Effector CD4-positive, alpha-beta T cell (primary cell): ENCODE results near the gene NOS1AP.

ENCODE experiments used
- DNase-seq: peaks from one replicate; pipeline ENCODE4 v3.0.0-alpha.2; 2020

The NOS1AP gene

DNA sequence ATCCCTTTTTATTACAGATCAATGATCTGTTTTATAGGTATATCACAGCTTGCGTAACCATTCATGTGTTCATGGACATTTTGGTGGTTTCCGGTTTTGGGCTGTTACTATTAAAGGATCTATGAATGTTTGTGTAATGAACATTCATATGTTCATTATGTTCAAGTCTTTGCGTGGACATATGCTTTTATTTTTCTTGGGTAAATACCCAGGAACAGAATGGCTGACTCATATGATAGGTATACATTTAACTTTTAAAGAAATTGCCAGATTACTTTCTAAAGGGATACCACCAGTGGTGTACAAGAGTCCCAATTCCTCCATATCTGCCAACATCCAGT is 233.5 kb downstream of the NOS1AP start:
- no peak for DNase-seq

DNA sequence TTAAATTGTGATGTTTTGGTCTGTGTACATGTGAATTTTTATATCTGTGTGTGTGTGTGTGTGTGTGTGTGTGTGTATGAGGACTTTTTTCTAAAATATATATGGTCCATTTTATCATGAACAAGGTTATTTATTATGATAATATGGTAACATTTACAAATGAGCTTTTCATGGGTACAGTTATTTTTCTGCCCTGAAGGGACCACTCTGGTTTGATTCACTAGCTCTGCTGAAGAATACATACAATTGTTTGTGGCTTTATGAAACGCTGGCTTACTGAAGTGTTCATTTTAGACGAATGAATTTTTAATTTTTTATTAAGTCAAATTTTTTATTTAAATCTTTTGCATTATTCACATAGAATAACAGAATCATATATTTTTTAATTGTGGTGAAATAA is 235.2 kb downstream of the NOS1AP start:
- no peak for DNase-seq

DNA sequence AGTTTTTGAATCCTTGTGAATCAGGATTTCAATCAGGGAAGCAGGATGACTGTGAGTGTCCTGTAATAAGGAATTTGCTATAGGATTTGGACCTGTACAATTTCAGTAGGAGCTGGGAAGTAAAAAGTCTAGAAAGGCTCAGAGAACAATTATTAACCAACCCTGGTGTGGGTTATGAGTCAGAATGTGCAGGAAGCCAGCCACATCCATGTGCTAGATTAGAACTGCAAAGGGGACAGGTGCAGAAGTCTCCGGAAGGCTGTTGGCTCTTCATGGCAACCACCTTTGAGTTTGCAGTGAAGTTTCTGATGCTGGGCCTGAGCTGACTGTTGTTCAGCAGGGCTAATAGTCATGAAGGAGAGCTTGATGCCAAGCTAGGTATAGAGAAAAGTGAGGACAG is 236.5 kb downstream of the NOS1AP start:
- DNase-seq = no peak

DNA sequence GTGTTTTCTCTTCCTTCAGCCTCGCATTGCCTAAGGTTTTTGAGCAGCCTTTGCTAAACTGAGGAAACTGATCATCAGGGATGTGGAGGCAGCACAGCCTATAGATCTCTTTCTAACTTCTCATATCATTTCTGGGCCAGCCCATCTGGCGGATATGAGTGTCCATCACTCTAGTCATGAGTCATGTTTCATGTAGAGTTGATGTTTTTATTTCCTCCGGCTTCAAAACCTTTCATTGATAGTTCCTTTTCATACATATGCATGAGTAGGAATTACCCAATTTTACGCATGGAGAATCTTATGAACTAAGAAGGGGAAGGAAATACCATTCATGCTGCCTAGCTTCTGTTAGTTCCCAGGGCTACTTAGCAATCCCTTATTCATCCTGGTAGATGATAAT is 240.8 kb downstream of the NOS1AP start:
- DNase-seq = no peak

DNA sequence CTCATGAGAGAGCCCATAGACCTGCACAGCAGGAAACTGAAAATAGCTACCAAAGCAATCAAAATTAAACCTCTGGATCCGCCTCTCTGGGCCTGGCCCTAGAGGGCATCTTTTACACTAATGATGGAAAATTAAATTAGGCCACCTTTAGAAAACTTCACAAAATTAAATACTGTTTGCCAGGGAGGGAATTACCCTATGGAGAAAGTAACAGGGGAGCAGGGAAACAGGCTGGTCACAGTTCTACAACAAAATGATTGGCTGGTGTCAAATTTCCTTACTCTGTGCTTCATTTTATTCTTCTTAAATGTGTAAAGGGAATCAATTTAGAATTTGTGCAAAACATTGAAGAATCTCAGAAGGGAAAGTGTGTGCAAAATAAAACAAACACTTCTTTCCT is 244.7 kb downstream of the NOS1AP start:
- no peak for DNase-seq

DNA sequence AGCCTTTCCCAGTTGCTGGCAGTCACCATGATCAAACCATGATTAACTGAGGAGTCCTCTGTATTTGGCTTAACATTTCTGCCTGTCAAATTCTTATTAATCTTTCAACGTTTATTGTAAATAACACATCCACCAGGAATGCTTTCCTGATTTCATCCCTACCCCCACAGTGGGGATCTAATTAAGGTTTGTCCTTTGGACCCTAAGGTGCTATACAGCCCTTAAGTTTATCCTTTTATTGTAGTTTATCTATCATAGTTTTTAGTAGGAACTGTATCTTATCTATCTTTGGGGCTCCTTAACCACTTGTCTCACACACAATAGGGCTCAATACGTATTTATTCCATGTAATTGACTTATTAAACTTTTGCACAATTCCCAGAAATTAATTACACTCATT is 246.2 kb downstream of the NOS1AP start:
- no peak for DNase-seq

DNA sequence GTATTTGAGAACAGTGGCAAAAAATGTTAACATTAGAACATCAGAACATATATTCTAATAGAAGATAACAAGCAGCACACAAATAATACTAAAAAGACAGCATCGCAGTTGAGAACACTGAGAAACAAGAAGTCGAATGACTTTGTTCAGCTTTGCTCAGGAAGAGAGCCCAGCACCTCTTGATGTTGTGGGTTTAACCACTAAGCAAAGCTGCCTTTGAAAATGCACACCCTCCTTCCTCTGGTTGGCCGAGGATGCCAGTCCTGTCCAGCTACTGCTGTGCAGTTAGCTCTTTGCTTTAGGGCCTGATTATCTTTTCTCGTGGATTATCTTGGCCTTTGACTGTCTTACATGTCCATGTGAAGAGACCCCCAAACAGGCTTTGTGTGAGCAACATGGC is 246.7 kb downstream of the NOS1AP start:
- no peak for DNase-seq

DNA sequence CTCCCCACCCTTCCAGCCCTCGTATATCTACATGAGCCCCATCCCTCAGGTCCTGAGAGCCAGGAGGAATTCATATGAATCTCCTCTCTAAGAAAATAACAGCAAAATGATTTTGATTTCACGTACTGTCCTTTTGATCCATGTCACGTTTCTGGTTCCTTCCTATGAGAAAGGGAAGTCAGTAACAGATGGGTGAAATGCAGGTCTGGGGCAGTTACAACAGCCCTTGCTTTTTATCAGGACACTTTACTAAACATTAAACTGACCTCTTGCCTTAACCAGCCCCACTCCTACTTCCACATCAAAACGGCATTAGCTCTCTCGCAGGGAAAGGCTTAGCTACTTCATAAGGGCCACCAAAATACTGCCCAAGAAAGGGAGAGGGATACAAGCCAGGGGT is 248.1 kb downstream of the NOS1AP start:
- DNase-seq = no peak

DNA sequence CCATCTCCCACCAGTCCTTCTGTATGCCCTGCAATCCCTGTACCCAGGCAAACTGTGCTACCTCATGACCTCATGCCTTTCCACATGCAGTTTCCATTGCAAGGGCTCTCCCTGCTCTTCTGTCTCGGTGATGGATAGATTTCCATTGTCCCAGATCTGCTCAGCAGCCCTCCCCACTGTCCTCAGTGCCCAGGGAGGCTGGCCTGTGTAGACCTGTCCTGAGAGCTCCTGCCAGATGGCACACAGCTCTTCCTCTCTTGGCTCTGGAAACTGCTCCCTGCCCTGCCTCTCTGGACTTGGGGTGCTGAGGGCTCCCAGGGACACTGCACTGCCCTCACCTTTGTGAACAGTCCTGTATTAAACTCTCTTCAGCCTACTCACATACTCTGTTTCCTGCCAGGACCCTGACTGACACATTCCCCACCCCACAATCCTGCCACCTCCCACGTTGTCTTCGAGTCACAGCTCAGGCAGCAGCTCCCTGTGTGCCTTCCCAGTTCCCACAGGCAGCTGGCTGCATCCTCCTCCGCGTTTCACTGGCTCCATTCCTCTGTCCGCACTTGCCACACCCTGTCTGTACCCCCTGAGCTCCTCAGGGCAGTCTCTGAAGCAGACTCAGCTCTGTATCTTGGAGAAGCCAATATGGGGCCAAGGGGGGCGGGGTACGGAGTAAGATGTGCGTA is 250.1 kb downstream of the NOS1AP start:
- DNase-seq = no peak

DNA sequence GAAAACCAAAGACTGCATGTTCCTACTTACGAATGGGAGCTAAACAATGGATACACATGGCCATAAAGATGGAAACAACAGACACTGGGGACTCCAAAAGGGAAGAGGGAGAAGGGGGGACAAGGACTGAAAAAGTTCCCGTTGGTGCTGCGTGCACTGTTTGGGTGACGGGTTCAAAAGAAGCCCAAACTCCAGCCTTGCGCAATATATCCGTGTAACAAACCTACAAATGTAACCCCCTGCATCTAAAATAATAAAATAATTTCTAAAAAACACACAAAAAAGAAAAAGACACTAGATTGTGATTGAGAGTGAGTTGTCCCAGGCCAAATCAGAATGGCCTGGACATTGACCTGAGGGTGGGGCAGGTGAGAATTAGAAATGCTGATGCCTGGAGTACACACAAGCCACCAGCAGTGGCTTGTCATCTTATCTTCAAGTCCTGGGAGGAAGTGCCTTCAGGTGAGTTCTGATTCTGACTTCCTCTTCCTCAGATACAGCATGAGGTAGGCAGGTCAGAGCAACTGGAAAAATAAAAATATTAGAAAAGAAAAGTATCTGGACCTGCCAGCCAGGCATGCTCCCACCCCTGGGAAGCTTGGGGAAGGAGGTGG is 252.4 kb downstream of the NOS1AP start:
- no peak for DNase-seq

DNA sequence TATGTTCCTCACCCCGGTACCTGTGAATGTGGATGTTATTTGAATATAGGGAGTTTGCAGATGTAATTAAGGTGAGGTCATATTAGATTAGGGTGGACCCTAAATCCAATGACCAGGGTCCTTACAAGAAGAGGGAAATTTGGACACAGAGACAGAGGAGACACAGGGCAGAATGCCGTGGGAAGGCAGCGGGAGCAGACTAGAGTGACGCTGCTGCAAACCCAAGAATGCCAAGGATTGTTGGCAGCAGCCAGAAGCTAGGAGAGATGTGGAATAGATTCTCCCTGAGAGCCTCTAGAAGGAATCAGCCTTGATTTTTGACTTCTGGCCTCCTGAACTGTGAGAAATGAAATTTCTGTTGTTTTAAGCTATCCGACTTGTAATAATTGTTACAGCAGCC is 253.5 kb downstream of the NOS1AP start:
- no peak for DNase-seq

DNA sequence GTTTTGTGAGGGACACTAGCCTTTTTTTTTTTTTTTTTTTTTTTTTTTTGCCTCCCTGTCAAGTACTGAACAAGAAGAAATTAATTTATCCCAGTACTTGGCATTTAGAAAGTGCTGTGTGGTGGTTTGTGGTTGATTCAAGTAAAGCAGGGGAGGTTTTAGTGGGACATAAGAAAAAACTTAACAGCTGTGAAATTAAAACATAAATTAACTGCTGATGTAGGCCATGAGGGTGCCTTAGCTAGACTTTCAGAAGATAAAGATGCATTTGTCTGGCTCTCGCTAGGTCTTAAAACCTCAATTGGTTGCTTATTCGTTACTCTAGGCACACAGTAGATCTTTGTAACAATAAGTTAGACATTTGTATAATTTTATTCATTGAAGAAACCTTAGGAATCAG is 254.9 kb downstream of the NOS1AP start:
- DNase-seq = no peak

DNA sequence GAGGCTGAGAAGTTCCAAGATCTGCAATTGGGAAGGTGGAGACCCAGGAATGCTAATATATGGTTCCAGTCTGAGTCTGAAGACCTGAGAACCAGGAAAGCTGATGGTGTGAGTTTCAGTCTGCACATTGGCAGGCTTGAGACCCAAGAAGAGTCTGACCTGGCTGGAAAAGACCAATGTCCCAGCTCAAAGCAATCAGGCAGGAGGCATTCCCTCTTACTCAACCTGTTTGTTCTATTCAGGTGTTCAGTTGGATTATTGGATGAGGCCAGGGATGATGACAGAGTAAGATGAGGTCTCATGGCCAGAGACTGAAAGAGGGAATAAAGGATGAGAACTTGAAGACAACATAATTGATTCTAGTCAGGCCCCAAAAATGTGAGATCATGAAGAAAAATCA is 257.1 kb downstream of the NOS1AP start:
- no peak for DNase-seq

DNA sequence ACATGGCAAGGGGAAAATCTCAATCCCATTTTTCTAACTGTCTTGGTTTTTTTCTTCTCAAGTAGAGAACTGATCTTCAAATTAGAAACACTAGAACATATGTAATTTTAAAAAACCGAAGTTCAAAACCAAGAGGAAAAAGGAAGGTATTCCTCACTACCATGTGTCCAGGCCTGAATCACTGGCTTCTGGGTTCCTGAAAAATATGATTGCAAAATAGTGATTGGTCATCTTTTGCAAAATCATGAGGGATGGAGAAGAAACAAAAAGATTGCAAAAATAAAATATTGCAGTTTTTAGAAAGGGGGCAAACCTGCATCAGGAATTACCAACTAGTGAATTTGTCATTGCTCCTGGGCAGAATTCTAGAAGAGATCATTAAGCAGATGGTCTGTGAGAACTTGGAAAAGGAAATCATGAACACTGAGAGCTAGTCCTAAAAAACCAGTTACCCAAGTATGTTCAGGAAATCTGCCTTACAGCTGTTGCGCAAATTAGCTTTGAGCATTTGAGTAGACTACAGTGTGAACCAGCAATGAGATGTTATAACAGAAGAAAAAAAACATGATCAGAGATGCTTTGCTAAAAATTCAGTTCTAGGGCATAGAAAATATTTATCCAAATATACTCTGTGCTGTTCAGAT is 257.8 kb downstream of the NOS1AP start:
- no peak for DNase-seq

DNA sequence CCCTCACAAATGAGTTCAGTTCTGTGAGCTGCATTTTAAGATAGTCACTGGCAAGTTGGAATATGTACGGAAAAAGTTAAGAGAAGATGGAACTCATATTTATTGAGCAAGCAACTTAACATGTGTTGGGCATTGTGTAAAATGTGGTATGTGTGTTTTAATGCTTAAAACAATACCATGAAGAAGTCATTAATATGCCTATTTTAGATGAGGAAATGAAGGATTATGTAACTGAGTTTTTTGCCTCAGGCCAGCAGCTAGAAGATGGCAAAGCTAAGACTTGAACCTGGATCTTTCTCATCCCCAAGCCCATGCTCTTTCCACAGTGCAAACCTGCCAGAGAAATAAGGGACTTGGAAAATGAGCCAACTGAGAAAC is 258.3 kb downstream of the NOS1AP start:
- DNase-seq = no peak

DNA sequence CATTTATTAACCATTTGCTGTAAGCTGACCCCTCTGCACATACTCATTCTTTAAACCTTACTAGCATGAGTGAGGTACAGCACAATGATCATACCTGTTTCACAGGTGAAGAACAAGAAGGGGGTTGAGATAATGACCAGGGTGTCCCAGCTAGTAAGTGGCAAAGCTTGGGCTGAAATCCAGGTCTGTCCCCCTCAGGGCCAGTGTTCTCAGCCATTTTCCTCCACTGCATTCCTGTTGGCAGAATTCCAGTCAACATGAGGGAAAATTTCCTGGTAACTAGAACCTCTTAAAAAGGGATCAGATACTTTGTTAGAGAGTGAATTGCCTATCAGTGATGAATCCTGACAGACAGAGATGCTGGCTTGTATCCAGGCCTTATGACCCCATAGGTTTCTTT is 259.0 kb downstream of the NOS1AP start:
- DNase-seq = no peak

DNA sequence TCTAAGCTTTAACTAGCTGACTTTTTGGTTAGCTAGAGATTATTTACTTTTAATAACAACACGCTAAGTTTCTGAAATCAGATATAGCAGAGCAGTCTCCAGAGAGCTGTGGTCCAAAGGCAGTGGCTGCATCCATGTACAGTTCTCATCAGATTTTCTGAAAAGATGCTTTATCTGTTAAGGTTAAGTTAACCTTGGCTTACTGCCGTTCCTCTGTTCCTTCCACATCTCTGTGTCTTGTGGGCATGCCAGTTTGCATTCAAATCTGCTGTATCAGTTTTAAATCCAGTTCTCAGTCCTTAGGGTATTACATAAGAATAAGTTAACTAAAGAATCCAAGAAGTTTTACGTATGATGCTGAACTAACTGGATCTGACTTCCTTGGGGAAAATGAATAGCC is 260.3 kb downstream of the NOS1AP start:
- DNase-seq = no peak

DNA sequence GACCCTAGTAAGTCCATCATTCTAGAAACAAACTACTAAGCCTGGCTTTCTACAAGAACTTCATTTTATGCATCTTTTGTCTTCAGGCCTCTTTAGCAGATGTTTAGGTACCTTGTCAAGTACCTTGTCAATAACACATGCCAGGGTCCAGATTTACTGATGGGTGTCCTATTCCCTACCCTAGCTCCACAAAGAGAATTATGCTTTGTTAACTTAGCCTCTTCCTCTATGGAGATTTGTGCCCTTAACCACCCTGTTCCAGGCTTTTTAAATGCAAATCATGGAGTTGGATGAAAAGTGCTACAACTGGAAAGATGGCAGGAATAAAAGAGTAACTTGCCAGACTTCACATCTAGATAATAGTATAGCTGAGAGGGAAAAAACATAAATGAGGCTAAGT is 264.5 kb downstream of the NOS1AP start:
- no peak for DNase-seq

DNA sequence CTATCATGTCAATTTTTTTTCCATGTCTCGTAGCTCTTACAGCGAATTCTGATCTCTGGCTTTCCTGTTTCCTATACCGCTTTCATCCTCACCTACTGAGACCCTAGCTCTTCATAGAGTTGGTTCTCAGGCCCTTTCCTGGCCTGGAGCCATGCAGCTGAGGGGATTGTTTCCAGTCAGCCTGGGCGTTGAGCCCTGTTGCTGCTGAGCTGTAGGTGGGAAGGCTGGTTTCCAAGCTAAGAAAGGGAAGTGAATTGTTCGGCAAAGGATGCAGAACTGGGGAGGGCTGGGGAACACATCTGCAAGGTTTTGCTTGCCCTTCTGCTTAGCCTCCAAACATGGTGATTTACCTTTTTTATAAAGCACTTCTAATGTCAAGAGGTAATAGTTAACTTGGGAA is 265.6 kb downstream of the NOS1AP start:
- DNase-seq = no peak

DNA sequence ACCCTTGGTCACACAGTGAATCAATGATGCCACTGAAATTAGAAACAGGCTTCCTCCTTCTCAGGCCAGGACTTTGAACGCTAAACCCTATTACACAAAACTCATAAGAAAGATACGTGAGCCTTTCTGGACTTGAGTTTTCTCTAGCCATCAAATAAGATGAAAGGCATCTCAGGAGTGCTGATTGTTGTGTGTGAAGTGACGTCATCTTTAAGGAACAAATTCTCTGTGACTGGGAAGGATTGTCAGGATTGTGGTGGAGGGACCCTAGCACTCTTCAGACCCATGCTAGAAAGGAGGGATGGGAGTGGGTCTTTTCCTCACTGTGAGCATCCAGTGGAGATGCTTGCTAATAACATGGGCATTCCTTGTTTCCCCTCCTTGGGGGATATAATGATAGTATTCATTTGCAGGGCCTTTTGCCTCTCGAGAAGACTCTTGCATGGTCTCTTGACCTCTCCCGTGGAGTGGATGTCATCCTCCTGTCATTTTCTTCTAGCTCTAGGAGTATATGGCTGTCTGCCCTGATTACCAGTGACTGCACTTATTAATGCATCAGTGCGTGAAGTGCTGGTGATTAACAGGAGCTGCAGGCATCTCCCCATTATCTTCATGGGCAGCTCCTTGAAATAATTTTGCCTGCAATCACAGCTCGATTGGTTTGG is 267.3 kb downstream of the NOS1AP start:
- DNase-seq = no peak

DNA sequence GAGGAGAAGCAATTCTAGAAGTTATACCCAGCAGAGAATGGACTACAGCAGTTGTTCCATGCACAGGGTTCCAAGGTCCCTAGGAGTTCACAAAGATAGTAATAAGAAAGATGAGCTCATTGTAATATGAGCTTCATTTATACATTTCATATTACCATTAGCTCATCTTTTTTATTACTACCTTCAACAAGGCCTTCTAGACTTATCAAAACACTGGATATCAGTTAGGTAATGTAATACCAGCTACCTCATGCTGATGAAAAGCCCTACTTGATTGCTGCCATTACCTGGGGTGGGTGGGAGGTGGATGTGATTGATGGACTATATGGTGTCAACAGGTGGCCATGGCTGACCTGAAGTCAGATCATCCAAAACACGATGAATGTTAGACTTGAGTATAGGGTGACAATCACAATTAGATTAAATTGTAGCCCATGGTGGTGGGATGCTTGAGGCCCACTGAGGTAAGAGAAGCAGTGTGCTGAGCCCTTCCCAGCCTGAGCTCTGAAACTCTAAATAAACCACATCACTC is 273.0 kb downstream of the NOS1AP start:
- DNase-seq = no peak

DNA sequence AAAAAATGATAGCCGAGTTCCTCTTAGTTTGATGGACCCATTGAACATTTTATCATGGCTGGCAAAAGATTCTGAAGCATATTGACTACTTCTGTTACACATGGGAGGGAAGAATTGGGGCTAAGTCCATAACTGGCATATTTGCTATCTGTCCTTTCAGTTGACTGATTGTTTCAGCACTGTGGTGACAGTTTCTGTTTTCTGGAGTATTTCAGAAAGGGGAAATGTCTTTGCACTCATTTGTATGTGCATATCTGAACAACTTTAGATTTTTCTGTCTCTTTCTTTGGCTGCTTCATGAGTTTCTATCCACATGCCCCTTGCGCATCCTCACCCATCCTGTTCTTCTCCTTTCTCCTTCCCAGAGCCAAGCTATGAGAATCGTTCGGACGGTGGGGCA is 274.0 kb downstream of the NOS1AP start:
- no peak for DNase-seq

DNA sequence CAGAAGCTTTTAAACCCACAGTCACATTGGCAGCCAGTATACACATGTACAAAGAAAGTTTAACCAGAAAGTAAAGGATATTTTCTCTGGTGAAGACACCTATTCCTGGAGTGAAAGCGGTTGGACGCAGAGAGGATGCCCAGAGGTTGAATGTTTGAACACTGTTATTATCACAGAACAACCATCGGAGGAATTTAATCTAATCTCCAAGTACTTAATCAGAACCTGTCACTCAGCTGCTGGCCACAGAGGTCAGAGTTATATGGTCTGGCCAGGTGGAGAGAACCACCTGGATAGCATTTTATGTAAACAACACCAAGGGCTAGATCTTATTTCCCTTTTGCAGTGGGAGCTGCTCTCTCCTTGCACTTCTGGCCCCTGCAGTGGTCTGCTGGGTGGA is 277.8 kb downstream of the NOS1AP start:
- DNase-seq = no peak
